Hepatocyte (in vitro differentiated cells): ENCODE data around the gene CAMKMT. TPM values are rescaled to one million over a fixed set of nuclear protein-coding genes. Genes with fewer than 3 reads are reported as not detected.

Source experiments
- DNase-seq: peaks from one replicate; pipeline ENCODE4 v3.0.0-alpha.2; 2016; ENCODE audit warnings: low spot score
- H2AFZ ChIP-seq: fragments of 200-600 bp; sonication (generic); 2 replicates; pipeline ENCODE4 v1.6.0; 2016; ENCODE audit warnings: antibody characterized with exemption, mild to moderate bottlenecking
- H3K27ac ChIP-seq: fragments of 200-600 bp; sonication (generic); 2 replicates; pipeline ENCODE4 v1.5.1; 2016; ENCODE audit warnings: mild to moderate bottlenecking
- H3K27me3 ChIP-seq: fragments of 200-600 bp; sonication (generic); 2 replicates; pipeline ENCODE4 v1.6.1; 2016
- H3K36me3 ChIP-seq: fragments of 200-600 bp; sonication (generic); replicated peaks from 2 replicates; pipeline ENCODE4 v1.5.1; 2016; ENCODE audit warnings: low read depth; ENCODE audit not compliant: insufficient read depth
- H3K4me1 ChIP-seq: fragments of 200-600 bp; sonication (generic); 2 replicates; pipeline ENCODE4 v1.5.1; 2016; ENCODE audit warnings: mild to moderate bottlenecking, moderate library complexity; ENCODE audit not compliant: insufficient read depth
- H3K4me2 ChIP-seq: fragments of 200-600 bp; sonication (generic); 2 replicates; pipeline ENCODE4 v1.6.0; 2016
- H3K4me3 ChIP-seq: fragments of 200-600 bp; sonication (generic); 2 replicates; pipeline ENCODE4 v1.5.1; 2016; ENCODE audit warnings: mild to moderate bottlenecking
- H3K79me2 ChIP-seq: fragments of 200-600 bp; sonication (generic); 2 replicates; pipeline ENCODE4 v1.6.0; 2017; ENCODE audit warnings: mild to moderate bottlenecking
- H3K9me2 ChIP-seq: fragments of 200-600 bp; sonication (generic); replicated peaks from 2 replicates; pipeline ENCODE4 v1.6.0; 2017; ENCODE audit warnings: mild to moderate bottlenecking; ENCODE audit not compliant: insufficient read depth
- H3K9me3 ChIP-seq: fragments of 200-600 bp; sonication (generic); 2 replicates; pipeline ENCODE4 v1.5.1; 2016; ENCODE audit warnings: low read depth, mild to moderate bottlenecking
- H4K20me1 ChIP-seq: fragments of 200-600 bp; sonication (generic); 2 replicates; pipeline ENCODE4 v1.6.0; 2016; ENCODE audit warnings: mild to moderate bottlenecking; ENCODE audit not compliant: insufficient read depth, poor library complexity, severe bottlenecking
- CTCF ChIP-seq: fragments of 200-600 bp; sonication (generic); IDR thresholded peaks from 2 replicates; pipeline ENCODE4 v1.5.1; 2016; ENCODE audit warnings: antibody characterized with exemption, mild to moderate bottlenecking; ENCODE audit not compliant: poor library complexity
- EZH2 ChIP-seq: fragments of 200-600 bp; sonication (generic); IDR thresholded peaks from 2 replicates; pipeline ENCODE4 v1.6.1; 2016; ENCODE audit warnings: antibody characterized with exemption, mild to moderate bottlenecking, borderline replicate concordance
- EZH2phosphoT487 ChIP-seq: fragments of 200-600 bp; sonication (generic); IDR thresholded peaks from one replicate; pipeline ENCODE4 v1.6.1; 2018; ENCODE audit warnings: antibody characterized with exemption, mild to moderate bottlenecking, low read depth, moderate library complexity; ENCODE audit not compliant: unreplicated experiment, severe bottlenecking
- WGBS: methylation state at CpG from one replicate; pipeline ENCODE4 v1.1.6; 2016; ENCODE audit warnings: low lambda C conversion rate; ENCODE audit errors: missing lambda C conversion rate; 5-methylcytosine and 5-hydroxymethylcytosine counted together
- polyA plus RNA-seq: library from polyadenylated mRNA; unstranded; fragments of >200 nt; fragmentation: Nextera tagmentation; extraction: Ambion mirVana; gene quantifications from 2 replicates; pipeline ENCODE4 v1.2.1, GENCODE V29; 2016
- total RNA-seq: library from RNA; depleted of rRNA; stranded (reverse); fragments of >200 nt; gene quantifications from 2 replicates; pipeline ENCODE4 v1.2.3, GENCODE V29; 2014

The CAMKMT gene
- total and polyA plus RNA-seq, 2 experiments from 2014 or later, result 10.3 to 12.7 TPM

GRCh38 chr2:44789971-44790721, 428.4 kb downstream of the CAMKMT start:
- Histone ChIP-seq H3K9me3 (no peaks in the 10 kb centered on the region), H3K27ac (no peak overlapping the region), H3K4me2 (no peak overlapping the region), H3K27me3 (peaks cover 24% of the 10 kb centered on the region), H3K36me3 (no peaks in the 10 kb centered on the region), H3K9me2 (no peaks in the 10 kb centered on the region), H4K20me1 (no peaks in the 10 kb centered on the region), H2AFZ (no peak overlapping the region), H3K4me3 (no peak overlapping the region), H3K4me1 (no peaks in the 10 kb centered on the region), H3K79me2 (no peaks in the 10 kb centered on the region)
- 45% methylated on average over 7 of the region's 7 CpGs for WGBS
- DNase-seq, result no peak
- TF ChIP-seq EZH2 (no peak), EZH2phosphoT487 (no peak)

GRCh38 chr2:44793322-44793870, 431.6 kb downstream of the CAMKMT start:
- H3K9me2 ChIP-seq, result no peaks in the 10 kb centered on the region
- DNase-seq, result peak; percentile 60
- H3K4me1 ChIP-seq, result no peaks in the 10 kb centered on the region
- TF ChIP-seq EZH2phosphoT487 (no peak), CTCF (no peak)
- peaks cover 50% of the 10 kb centered on the region for H3K27me3 ChIP-seq
- H3K4me2 ChIP-seq, result no peak overlapping the region
- H3K4me3 ChIP-seq, result no peak overlapping the region
- H2AFZ ChIP-seq, result no peak overlapping the region
- H3K9me3 ChIP-seq, result no peaks in the 10 kb centered on the region
- no peaks in the 10 kb centered on the region for H4K20me1 ChIP-seq
- no peaks in the 10 kb centered on the region for H3K36me3 ChIP-seq
- no peaks in the 10 kb centered on the region for H3K79me2 ChIP-seq
- no peak overlapping the region for H3K27ac ChIP-seq

DNA sequence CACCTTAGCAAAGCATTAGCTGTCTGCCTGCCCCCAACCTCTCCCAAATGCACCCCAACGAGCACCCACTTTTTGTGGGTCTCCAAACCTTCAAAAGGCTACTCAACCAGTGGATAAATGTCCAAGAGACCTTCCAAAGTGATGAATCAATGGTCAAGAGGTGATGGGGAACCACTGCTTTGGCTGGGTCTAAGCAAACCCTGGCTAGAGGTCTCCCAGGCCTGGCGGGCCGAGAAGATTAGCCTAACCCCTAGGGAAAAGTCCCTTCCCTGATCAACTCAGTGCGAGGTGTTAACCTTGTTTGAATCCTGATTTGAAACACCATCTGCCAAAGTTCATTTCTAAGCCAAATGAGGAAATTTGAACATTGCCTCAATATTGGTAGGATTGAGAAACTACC, 435.0 kb downstream of the CAMKMT start:
- H3K9me3 ChIP-seq, result no peaks in the 10 kb centered on the region
- TF ChIP-seq CTCF, result no peak
- TF ChIP-seq EZH2, result no peak
- no peak for TF ChIP-seq EZH2phosphoT487
- no peaks in the 10 kb centered on the region for H3K79me2 ChIP-seq
- DNase-seq, result no peak
- H3K36me3 ChIP-seq, result no peaks in the 10 kb centered on the region
- H3K4me3 ChIP-seq, result no peak overlapping the region
- H3K27me3 ChIP-seq, result peaks cover 70% of the 10 kb centered on the region
- no peaks in the 10 kb centered on the region for H3K9me2 ChIP-seq
- H2AFZ ChIP-seq, result no peak overlapping the region
- WGBS, result 78% methylated on average over 4 of the region's 4 CpGs
- no peaks in the 10 kb centered on the region for H4K20me1 ChIP-seq
- no peak overlapping the region for H3K27ac ChIP-seq
- H3K4me2 ChIP-seq, result no peak overlapping the region
- H3K4me1 ChIP-seq, result peaks cover 6% of the 10 kb centered on the region

DNA sequence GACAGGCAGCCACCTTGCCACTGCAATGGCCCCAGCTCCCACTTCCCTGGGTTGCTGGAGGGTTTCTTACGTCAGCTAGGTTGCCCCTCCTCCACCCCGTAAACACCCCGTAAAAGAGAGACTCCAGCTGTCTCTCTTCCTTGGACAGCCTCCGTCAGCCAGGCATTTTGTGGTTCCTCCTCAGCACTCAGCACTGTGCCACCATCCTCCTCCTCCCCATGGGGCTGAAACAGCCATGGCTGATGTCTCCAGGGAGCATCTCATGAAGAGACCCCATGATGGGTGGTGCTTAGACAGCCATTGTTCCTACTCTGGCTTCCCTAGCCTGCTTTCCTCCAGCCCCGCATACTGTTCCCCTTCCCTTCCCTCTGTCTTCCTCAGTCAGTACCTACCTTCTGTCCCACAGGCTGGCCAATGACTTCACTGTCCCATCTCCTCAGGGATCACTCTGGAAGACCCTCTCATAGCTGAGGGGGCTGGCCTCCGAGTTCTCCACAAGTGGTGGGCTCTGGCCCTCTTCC, 436.5 kb downstream of the CAMKMT start:
- peaks cover 75% of the 10 kb centered on the region for H3K27me3 ChIP-seq
- no peaks in the 10 kb centered on the region for H3K79me2 ChIP-seq
- H3K4me2 ChIP-seq, result no peak overlapping the region

More for the DNA sequence above, 436.5 kb downstream of the CAMKMT start:
- Histone ChIP-seq H3K4me1 (peaks cover 6% of the 10 kb centered on the region), H3K4me3 (no peak overlapping the region), H3K27ac (no peak overlapping the region), H4K20me1 (no peaks in the 10 kb centered on the region), H3K9me2 (no peaks in the 10 kb centered on the region), H2AFZ (no peak overlapping the region), H3K36me3 (no peaks in the 10 kb centered on the region), H3K9me3 (no peaks in the 10 kb centered on the region)
- no peak for DNase-seq
- TF ChIP-seq CTCF (no peak), EZH2 (no peak), EZH2phosphoT487 (no peak)
- 73% methylated on average over 6 of the region's 6 CpGs for WGBS
